SK-N-MC (cell line): ENCODE data around the gene KCTD19.

Experiments used
- EZH2 ChIP-seq: fragments of 200-600 bp; sonication (generic); IDR thresholded peaks from one replicate; pipeline ENCODE4 v1.6.1; 2017; ENCODE audit warnings: antibody characterized with exemption
- FOXP2 ChIP-seq: optimal IDR thresholded peaks from 2 replicates; pipeline ENCODE3; 2011; ENCODE audit warnings: mild to moderate bottlenecking, moderate library complexity; ENCODE audit not compliant: insufficient read depth; ENCODE audit errors: extremely low read length, control extremely low read depth
- POLR2AphosphoS5 ChIP-seq: IDR thresholded peaks from 2 replicates; pipeline ENCODE4 v1.6.1; 2012; ENCODE audit warnings: mild to moderate bottlenecking, low read depth, low read length, borderline replicate concordance

DNA sequence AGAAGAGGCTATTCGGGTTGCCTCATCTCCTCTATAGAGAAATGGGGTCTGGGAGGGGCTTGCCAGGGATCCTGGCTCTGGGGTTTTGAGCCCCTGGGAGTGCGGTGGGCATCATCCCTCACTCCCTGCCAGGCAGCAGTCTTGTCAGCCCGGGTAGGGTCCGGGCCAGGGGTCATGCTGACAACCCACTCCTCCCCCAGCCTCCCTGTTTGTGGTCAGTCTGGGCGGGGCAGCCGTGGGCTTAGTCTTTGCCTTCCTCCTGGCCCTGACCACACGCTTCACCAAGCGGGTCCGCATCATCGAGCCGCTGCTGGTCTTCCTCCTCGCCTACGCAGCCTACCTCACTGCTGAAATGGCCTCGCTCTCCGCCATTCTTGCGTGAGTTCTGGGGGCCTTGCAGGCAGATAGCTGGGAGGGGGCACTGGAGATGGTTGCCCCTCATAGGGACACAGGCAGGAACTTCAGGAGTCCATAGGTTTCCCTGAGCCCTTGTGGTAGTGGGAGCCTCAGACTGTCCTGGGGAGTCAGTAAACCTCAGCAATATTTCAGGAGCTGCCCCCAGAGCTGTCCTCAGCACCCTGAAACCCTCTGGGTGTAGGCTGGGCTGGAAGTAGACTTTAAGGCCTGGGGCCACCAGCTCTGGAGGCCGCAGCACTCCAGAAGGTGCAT lies 70.9 kb downstream of the KCTD19 start:
- TF ChIP-seq POLR2AphosphoS5 (no peak), EZH2 (no peak), FOXP2 (no peak)
